NB4 (cell line): ENCODE data around the gene SYTL2.

Experiments used
- CTCF ChIP-seq: IDR thresholded peaks from one replicate; pipeline ENCODE4 v1.5.1; 2012; ENCODE audit warnings: low read depth, low read length
- MAX ChIP-seq: IDR thresholded peaks from 2 replicates; pipeline ENCODE4 v1.6.1; 2011; ENCODE audit warnings: low read depth, low read length
- MYC ChIP-seq: IDR thresholded peaks from 2 replicates; pipeline ENCODE4 v1.6.1; 2011; ENCODE audit warnings: low read depth, low read length
- POLR2A ChIP-seq: IDR thresholded peaks from 2 replicates; pipeline ENCODE4 v1.6.1; 2011; ENCODE audit warnings: mild to moderate bottlenecking; ENCODE audit not compliant: insufficient read length; ENCODE audit errors: extremely low read depth

- TF ChIP-seq CTCF (no peak), POLR2A (no peak), MYC (no peak), MAX (no peak)
Observed at GRCh38 chr11:85855341-85855656, 44.4 kb upstream of the SYTL2 start, which contains the start of gene CCDC83.
